Thoracic aorta (tissue), 2 donors: Measurements from ENCODE around the gene LAGE3. TPM values are rescaled to one million over a fixed set of nuclear protein-coding genes. Genes with fewer than 3 reads are reported as not detected.
A peak's percentile ranks its signal among the peaks of the same experiment; 100 is the strongest.

Source experiments
- ATAC-seq: fragments of 150-250 bp; one replicate; pipeline ENCODE4 v1.8.0; 2017; ENCODE audit warnings: low read depth; ENCODE audit not compliant: insufficient number of reproducible peaks, low FRiP score
- DNase-seq: peaks from one replicate; pipeline ENCODE4 v3.0.0-alpha.2; 2020; ENCODE audit warnings: low spot score
- H3K27ac ChIP-seq, 2 donors: fragments of 200-600 bp; sonication (generic); 1 replicate in 1 of 2; 2 replicates in 1 of 2; pipeline ENCODE4 v1.5.1; 2016; ENCODE audit warnings: mild to moderate bottlenecking in 2 of 2, moderate library complexity in 2 of 2
- H3K27me3 ChIP-seq: fragments of 200-600 bp; sonication (generic); replicated peaks from 2 replicates; pipeline ENCODE4 v1.6.0; 2016; ENCODE audit warnings: mild to moderate bottlenecking; ENCODE audit not compliant: insufficient read depth
- H3K36me3 ChIP-seq: fragments of 200-600 bp; sonication (generic); one replicate; pipeline ENCODE4 v1.5.1; 2016
- H3K4me1 ChIP-seq, 2 donors: fragments of 200-600 bp; sonication (generic); 1 replicate in 1 of 2; 2 replicates in 1 of 2; pipeline versions ENCODE4 v1.5.1 to v1.6.0; 2016; ENCODE audit warnings: low read depth in 2 of 2, mild to moderate bottlenecking in 1 of 2; ENCODE audit not compliant: control insufficient read depth in 1 of 2
- H3K4me3 ChIP-seq: fragments of 200-600 bp; sonication (generic); 2 replicates; pipeline ENCODE4 v1.5.1; 2016; ENCODE audit warnings: mild to moderate bottlenecking
- H3K9me3 ChIP-seq: fragments of 200-600 bp; sonication (generic); 2 replicates; pipeline ENCODE4 v1.5.1; 2016
- total RNA-seq, 2 donors: library from RNA; depleted of rRNA; stranded (reverse); fragments of >200 nt; gene quantifications; one replicate each; pipeline versions ENCODE4 v1.1.0 to v1.2.3, GENCODE V29; 2016
- TF ChIP-seq, protein P1 (sequence below): fragments of 200-600 bp; sonication (generic); IDR thresholded peaks from one replicate; pipeline ENCODE4 v1.5.1; 2019; ENCODE audit warnings: antibody characterized with exemption

The LAGE3 gene
- total RNA-seq, 2 donors from 2014 or later = 2.1 to 8.9 TPM

DNA sequence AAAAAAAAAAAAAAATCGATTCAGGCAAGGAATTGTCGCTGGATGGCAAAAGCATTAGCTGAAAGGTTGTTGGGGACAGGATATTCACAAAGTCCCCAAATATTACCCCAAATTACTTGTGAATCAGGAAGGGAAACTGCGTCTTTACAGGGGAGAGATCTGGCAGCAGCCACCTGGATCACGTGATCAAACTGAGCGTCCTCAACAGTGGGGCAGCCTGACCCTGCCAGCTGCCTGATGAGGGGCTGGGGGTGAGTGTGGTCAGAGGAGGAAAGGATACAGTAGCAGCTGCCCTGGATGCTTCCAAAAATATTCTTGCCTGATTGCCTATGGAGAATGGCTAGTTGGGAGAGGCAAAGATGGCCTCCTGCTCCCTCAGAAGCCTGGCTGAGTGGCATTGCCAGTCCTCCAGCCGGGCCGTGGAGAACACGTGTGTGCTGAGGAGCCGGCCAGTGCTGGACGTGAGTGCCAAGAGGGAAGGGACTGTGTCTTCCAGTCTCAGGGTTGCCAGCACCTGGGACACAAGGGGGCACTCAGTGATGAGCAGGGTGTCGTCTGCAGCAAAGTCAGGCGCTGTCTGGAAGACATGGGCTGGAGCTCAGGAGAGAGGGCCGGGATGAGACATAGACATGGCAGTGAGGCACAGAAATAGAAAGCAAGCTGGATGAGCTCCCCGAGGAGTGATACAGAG lies 3.0 kb upstream of the LAGE3 start:
- TF ChIP-seq, protein P1, sequence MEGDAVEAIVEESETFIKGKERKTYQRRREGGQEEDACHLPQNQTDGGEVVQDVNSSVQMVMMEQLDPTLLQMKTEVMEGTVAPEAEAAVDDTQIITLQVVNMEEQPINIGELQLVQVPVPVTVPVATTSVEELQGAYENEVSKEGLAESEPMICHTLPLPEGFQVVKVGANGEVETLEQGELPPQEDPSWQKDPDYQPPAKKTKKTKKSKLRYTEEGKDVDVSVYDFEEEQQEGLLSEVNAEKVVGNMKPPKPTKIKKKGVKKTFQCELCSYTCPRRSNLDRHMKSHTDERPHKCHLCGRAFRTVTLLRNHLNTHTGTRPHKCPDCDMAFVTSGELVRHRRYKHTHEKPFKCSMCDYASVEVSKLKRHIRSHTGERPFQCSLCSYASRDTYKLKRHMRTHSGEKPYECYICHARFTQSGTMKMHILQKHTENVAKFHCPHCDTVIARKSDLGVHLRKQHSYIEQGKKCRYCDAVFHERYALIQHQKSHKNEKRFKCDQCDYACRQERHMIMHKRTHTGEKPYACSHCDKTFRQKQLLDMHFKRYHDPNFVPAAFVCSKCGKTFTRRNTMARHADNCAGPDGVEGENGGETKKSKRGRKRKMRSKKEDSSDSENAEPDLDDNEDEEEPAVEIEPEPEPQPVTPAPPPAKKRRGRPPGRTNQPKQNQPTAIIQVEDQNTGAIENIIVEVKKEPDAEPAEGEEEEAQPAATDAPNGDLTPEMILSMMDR = no peak
- Histone ChIP-seq H3K36me3 (peaks cover 5% of the 10 kb centered on the region), H3K27me3 (no peaks in the 10 kb centered on the region), H3K4me1 (peaks cover 3 to 15% of the 10 kb centered on the region in 2 donors), H3K9me3 (no peaks in the 10 kb centered on the region), H3K4me3 (no peak overlapping the region), H3K27ac (no peak overlapping the region)
- ATAC-seq = no peak
- no peak for DNase-seq

DNA sequence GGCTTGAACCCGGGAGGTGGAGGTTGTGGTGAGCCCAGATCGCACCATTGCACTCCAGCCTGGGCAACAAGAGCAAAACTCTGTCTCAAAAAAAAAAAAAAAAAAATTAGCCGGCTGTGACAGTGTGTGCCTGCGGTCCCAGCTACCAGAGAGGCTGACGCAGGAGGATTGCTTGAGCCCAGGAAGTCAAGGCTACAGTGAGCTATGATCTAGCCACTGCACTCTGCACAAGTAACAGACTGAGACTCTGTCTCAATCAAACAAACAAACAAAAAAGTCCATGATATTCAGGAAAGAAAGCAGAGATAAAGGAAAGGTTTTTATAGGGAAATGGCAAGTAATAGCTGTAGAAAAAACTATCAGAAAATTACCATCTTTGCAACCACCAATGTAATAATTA lies 2.1 kb upstream of the LAGE3 start:
- H3K27ac ChIP-seq = no peak overlapping the region
- peaks cover 3 to 12% of the 10 kb centered on the region in 2 donors for H3K4me1 ChIP-seq
- DNase-seq = no peak

DNA sequence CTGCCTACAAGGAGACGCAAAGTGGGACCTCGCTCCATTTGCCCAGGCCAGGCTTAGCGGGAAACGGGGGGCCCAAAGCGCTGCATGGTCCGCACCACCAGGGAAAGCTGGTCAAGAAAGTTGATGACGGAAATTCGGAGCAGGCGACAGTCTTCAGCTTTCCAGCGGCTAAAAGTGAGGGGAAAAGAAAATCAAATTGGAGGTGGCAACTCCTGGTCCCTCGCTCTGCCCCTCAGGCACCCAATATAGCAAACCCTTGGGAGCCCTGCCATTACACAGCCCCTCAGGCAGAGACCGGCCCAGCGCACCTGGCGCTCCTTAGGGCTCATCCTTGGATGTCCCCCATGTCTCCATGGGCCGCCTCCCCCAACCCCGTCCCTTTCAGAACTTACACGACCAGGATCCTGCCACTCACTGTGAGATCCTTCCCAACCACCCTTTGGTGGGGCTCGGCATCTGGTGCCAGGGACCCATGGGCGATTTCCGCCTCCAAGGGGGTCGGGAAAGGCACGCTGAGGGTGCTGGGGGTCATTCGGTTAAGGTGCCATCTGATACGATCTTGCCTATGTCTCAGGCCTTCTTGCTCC lies 1.1 kb downstream of the LAGE3 start:
- H3K9me3 ChIP-seq = no peaks in the 10 kb centered on the region
- no peak for DNase-seq
- no peaks in the 10 kb centered on the region for H3K4me1 ChIP-seq
- no peaks in the 10 kb centered on the region for H3K27me3 ChIP-seq
- no peak for ATAC-seq
- TF ChIP-seq, protein P1 = no peak
- peak overlapping the region in 1 of 2 donors; percentile 68 for H3K27ac ChIP-seq
- no peaks in the 10 kb centered on the region for H3K36me3 ChIP-seq
- H3K4me3 ChIP-seq = peak overlapping the region; percentile 70

More for the DNA sequence above, 2.1 kb upstream of the LAGE3 start:
- Histone ChIP-seq H3K27me3 (no peaks in the 10 kb centered on the region), H3K4me3 (no peak overlapping the region), H3K9me3 (no peaks in the 10 kb centered on the region), H3K36me3 (peaks cover 5% of the 10 kb centered on the region)
- ATAC-seq = no peak
- TF ChIP-seq, protein P1 = no peak

DNA sequence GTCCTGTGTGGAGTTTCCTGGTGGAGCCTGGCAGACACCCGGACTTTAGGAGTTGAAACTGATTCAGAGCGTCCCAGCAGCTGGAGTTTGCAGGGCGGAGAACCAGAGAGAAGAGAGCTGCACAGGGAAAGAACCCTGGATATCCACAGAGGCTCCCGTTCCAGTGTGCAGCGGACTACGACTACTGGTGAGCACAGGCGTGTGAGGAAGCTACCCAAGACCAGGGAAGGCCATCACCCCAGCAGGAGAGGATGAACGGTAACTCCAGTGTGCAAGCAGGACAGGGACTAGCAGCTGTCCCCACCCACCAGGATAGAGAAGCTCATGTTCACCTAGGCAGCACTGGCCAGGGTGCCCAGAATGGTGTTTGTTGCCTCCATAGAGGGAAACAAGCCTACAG lies 2.3 kb downstream of the LAGE3 start:
- TF ChIP-seq, protein P1 = no peak
- Histone ChIP-seq H3K4me1 (no peaks in the 10 kb centered on the region), H3K27ac (no peak overlapping the region), H3K27me3 (no peaks in the 10 kb centered on the region), H3K4me3 (no peak overlapping the region), H3K9me3 (no peaks in the 10 kb centered on the region), H3K36me3 (no peaks in the 10 kb centered on the region)
- ATAC-seq = no peak
- no peak for DNase-seq

DNA sequence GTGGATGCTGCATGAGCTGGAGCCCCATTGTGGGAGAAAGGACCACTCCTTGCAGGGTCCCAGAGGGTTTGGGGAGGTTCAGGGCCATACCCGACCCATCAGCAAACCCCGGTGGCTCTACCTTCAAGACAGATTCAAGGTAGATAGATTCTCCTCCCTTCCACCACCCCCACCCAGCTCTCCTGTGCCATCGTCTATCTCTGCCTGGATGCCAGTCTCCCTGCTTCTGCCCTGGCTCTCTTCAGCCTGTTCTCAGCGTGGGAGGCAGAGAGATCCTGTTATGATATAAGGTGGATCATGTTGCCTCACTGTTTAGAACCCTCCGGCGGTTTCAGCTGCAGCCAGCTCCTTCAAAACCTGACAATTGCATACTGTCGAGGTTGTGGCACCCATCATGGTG lies 5.4 kb downstream of the LAGE3 start:
- no peak for DNase-seq
- TF ChIP-seq, protein P1 = no peak
- H3K36me3 ChIP-seq = peaks cover 3% of the 10 kb centered on the region
- ATAC-seq = no peak
- no peaks in the 10 kb centered on the region for H3K27me3 ChIP-seq
- no peaks in the 10 kb centered on the region for H3K9me3 ChIP-seq
- H3K4me3 ChIP-seq = no peak overlapping the region
- H3K27ac ChIP-seq = no peak overlapping the region
- H3K4me1 ChIP-seq = no peaks in the 10 kb centered on the region
